Posterior cingulate gyrus (tissue), 11 donors: ENCODE measurements around the gene PTPRN2.

ENCODE experiments used
- DNase-seq, 10 donors: peaks; one replicate each; pipeline versions ENCODE4 v3.0.0 to v3.0.0-alpha.2; 2020 to 2021; ENCODE audit warnings: mixed read lengths in 3 of 10
- intact Hi-C: fragments of 100-400 bp; cut with DNase I; formaldehyde crosslinking; loops from one replicate; pipeline ENCODE4 v1.15.1; 2023

Gene PTPRN2

GRCh38 chr7:157764946-157765537 is 822.6 kb downstream of the PTPRN2 start:
- no peak for DNase-seq
- intact Hi-C loops, result no loop called here

- intact Hi-C loops, result no loop called here
- peak in 2 of 10 donors; percentile 0 to 27 for DNase-seq
These were observed 823.4 kb downstream of the PTPRN2 start for GRCh38 chr7:157764193-157764592.

GRCh38 chr7:157763279-157764000 is 824.2 kb downstream of the PTPRN2 start:
- intact Hi-C loops, result no loop called here
- DNase-seq, result peak in 3 of 10 donors; percentile 50 to 85 (median 54)

- intact Hi-C loops, result no loop called here
These were observed 824.8 kb downstream of the PTPRN2 start for GRCh38 chr7:157762824-157763223.

GRCh38 chr7:157760004-157760730 is 827.5 kb downstream of the PTPRN2 start:
- DNase-seq, result peak in 3 of 10 donors; percentile 32 to 62 (median 50)
- intact Hi-C loops, result no loop called here

More at GRCh38 chr7:157762824-157763223, 824.8 kb downstream of the PTPRN2 start:
- DNase-seq, result peak in 3 of 10 donors; percentile 40 to 58 (median 48)

- intact Hi-C loops, result no loop called here
- peak in 3 of 10 donors; percentile 55 to 78 (median 77) for DNase-seq
These were observed 828.3 kb downstream of the PTPRN2 start for GRCh38 chr7:157759246-157759805.

- intact Hi-C loops, result no loop called here
- DNase-seq, result peak in 4 of 10 donors; percentile 5 to 80 (median 61)
These were observed 829.0 kb downstream of the PTPRN2 start for GRCh38 chr7:157758468-157759245.

- intact Hi-C loops, result no loop called here
- DNase-seq, result peak in 3 of 10 donors; percentile 65 to 81 (median 80)
These were observed 829.7 kb downstream of the PTPRN2 start for GRCh38 chr7:157757776-157758467.

GRCh38 chr7:157757211-157757610 is 830.4 kb downstream of the PTPRN2 start:
- peak in 3 of 10 donors; percentile 16 to 76 (median 65) for DNase-seq
- intact Hi-C loops, result no loop called here

GRCh38 chr7:157755741-157756140 is 831.9 kb downstream of the PTPRN2 start:
- DNase-seq, result peak in 2 of 10 donors; percentile 77 to 81
- intact Hi-C loops, result no loop called here

GRCh38 chr7:157754416-157754790 is 833.2 kb downstream of the PTPRN2 start:
- intact Hi-C loops, result no loop called here

GRCh38 chr7:157753713-157754415 is 833.8 kb downstream of the PTPRN2 start:
- intact Hi-C loops, result no loop called here
- peak in 3 of 10 donors; percentile 58 to 65 (median 65) for DNase-seq

More at GRCh38 chr7:157754416-157754790, 833.2 kb downstream of the PTPRN2 start:
- peak in 3 of 10 donors; percentile 47 to 64 (median 55) for DNase-seq

- intact Hi-C loops, result no loop called here
- peak in 2 of 10 donors; percentile 57 to 59 for DNase-seq
These were observed 834.8 kb downstream of the PTPRN2 start for GRCh38 chr7:157752832-157753291.

- intact Hi-C loops, result no loop called here
- peak in 3 of 10 donors; percentile 40 to 74 (median 55) for DNase-seq
These were observed 835.5 kb downstream of the PTPRN2 start for GRCh38 chr7:157751951-157752673.

- intact Hi-C loops, result no loop called here
- DNase-seq, result peak in 6 of 10 donors; percentile 23 to 91 (median 64)
These were observed 836.2 kb downstream of the PTPRN2 start for GRCh38 chr7:157751406-157751805.

GRCh38 chr7:157750291-157750690 is 837.3 kb downstream of the PTPRN2 start:
- DNase-seq, result peak in 3 of 10 donors; percentile 21 to 81 (median 50)
- intact Hi-C loops, result no loop called here
